NCI-H146 treated with DMSO at 0.1 percent for 48 hours (cell line): Measurements from ENCODE around the gene DBNDD1.
"Not testable (repeated sequence)": the region's sequence is repeated elsewhere in the genome, so short reads cannot be mapped to it uniquely, and the experiment has no call there.

Experiments used
- DNase-seq: peaks from one replicate; lab custom pipeline; 2025; ENCODE audit not compliant: unreplicated experiment; lab: John Stamatoyannopoulos, UW

Gene DBNDD1, protein sequence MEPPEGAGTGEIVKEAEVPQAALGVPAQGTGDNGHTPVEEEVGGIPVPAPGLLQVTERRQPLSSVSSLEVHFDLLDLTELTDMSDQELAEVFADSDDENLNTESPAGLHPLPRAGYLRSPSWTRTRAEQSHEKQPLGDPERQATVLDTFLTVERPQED

DNA sequence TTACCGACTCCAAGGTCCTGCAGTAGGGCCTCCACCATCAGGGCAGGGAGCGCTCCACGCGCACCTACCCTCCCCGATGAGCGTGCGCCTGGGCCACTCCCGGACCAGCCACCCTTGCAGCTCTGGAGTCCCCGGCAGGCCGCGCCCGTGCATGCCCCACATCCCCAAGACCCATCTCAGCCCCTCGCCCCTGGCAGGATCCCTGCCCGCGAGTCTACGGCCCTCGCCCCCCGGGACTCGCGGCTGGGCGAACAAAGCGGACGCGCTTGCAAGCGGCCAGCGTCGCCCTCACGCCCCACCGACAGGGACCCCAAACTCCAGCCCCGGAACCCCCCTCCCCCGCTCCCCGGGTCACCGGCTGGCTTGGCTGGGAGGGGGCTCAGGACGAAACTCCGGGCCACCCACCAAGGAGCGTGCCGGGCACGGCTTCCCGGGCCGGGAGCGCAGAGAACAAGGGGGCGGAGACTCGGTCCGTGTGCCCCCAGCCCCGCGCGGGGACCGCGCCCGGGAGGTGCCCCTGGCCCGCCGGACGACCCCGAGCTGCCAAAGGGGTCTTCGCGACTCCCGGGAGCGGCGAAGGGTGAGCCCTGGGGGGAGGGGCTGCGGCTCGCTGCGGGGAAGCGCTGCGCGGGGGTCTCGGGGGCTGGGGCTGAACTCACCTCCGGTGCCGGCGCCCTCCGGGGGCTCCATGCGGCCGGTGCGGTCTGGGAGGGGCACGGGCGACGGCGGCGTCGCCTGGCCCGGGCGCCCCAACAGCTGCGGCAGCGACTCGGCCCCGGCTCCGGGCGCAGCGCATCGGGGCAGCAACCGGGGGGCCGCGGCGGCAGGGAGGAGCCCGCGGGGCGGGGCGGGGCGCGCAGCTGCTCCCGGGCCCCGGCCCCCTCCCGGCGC, at the start of gene DBNDD1:
Gene DBNDD1 (minus strand): TSS at position 805 of the 891 bp plus-strand sequence. CDS start 115 bp downstream, at position 690.
- no peak for DNase-seq

DNA sequence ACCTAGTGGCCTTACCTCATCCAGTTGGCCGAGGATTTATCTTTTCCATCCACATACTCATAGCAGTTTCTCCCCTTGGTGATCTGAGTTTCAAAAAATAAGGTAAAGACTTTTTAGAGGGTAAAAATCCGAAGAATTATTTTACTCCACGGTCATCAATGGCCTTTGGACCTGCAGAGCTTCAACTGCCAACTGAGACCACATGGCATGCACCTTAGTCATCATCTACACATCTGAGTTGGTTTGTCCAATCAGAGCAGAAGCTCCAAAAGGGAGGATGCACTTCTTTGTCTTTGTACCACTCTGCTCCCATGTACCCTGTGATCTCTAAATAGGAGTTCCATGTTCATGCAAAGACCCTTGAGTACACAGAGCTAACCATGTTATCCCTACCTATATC, 42.2 kb upstream of the DBNDD1 start:
- DNase-seq, result no peak

DNA sequence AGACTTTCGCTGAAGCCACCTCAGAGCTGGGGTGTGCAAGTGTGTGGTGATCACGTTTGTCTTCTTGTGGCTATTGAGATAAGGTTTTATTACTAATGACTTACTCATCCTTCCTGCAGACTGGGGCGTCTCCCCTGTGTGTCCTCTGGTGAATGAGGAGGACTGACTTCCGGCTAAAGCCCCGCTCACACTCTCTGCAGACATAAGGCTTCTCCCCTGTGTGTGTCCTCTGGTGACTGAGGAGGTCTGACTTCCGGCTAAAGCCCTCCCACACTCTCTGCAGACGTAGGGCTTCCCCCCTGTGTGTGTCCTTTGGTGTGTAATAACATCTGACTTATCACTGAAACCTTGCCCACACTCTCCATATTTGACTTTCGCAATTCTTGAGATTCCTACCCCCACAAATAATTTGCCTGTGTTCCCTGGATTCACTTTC, 38.5 kb upstream of the DBNDD1 start:
- no peak for DNase-seq

DNA sequence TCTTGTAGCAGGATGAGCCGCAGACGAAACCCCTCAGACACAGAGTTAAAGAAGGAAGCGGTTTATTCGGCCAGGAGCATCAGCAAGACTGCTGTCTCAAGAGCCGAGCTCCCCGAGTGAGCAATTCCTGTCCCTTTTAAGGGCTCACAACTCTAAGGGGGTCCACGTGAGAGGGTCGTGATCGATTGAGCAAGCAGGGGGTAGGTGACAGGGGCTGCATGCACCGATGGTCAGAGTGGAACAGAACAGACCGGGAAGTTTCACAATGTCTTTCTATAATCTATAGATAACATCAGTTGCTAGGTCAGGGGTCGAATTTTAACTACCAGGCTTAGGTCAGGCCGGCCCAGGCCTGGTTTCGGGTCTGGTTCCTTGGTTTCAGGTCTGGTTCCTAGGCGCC, 37.3 kb upstream of the DBNDD1 start:
- not testable (repeated sequence) for DNase-seq

DNA sequence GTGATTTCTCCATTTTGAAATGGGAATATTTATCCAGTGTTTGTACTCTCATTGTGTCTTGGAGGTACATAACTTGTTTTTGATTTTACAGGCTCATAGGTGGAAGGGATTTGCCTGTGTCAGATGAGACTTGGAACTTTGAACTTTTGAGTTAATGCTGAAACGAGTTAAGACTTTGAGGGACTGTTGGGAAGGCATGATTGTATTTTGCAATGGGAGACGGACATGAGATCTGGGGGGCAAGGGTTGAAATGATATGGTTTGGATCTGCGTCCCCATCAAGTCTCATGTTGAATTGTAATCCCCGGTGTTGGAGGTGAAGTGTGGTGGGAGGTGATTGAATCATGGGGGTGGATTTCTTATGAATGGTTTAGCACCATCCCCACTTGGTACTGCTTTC, 36.1 kb upstream of the DBNDD1 start:
- no peak for DNase-seq

DNA sequence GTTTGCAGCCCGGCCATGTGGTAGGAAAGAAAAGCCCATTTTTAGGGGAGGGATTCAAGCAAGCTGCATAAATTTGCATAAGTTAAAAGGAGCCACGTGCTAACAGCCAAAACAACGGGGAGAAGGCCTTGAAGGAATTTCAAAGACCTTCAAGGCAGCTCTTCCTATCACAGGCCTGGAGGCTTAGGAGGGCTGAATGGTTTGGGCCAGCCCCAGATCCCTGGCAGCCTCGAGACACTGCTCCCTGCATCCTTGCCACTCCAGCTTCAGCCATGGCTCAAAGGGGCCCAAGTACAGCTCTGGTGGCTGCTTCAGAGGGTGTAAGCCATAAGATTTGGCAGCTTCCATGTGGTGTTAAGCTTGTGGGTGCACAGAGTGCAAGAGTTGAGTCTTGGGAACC, 35.3 kb upstream of the DBNDD1 start:
- DNase-seq, result no peak

DNA sequence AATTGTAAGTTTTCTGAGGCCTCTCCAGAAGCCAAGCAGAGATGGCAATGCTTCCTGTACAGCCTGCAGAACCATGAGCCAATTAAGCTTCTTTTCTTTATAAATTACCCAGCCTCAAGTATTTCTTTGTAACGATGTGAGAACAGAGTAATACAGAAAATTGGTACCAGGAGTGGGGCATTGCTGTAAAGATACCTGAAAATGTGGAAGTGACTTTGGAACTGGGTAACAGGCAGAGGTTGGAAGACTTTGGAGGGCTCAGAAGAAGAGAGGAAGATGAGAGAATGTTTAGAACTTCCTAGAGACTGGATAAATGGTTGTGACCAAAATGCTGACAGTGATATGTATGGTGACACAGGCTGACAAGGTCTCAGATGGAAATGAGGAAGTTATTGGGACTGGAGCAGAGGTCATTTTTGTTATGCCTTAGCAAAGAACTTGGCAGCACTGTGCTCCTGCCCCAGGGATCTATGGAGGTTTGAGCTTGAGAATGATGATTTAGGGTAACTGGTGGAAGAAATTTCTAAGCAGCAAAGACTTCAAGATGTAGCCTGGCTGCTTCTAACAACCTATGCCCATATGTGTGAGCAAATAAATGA, 34.7 kb upstream of the DBNDD1 start:
- no peak for DNase-seq

DNA sequence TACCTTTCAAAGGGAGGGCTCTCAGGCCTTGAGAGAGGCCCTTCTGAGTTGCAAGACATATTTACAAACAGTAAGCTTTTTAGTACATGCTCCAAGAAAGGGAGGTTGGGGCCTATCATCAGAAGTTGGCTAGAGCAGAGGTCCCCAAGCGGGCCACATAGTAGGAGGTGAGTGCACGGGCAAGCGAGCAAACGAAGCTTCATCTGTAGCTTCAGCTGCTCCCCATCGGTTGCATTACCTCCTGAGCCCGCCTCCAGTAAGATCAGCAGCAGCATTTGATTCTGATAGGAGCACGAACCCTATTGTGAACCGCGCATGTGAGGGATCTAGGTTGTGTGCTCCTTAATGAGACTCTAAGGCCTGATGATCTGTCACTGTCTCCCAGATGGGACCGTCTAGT, 31.7 kb upstream of the DBNDD1 start:
- DNase-seq, result no peak

DNA sequence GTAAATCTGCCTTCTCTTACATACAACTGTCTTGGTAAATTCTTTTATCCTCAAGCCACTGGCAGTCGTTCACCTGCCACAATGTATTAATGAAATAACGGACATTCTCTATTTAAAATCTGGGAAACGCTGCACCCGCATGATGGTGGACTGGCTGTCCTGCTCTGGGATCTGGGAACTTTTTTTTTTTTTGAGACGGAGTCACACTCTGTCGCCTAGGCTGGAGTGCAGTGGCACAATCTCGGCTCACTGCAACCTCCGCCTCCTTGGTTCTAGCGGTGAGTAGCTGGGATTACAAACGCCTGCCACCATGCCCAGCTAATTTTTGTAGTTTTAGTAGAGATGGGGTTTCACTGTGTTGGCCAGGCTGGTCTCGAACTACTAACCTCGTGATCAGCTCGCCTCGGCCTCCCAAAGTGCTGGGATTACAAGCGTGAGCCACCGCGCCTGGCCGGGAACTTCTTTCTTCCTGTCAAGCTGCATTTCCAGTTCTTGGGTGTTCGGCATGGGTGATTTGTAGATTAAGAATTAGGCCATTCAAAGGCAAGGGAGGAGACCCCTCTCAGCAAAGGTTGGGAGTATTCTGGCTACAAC, 29.6 kb upstream of the DBNDD1 start:
- no peak for DNase-seq

DNA sequence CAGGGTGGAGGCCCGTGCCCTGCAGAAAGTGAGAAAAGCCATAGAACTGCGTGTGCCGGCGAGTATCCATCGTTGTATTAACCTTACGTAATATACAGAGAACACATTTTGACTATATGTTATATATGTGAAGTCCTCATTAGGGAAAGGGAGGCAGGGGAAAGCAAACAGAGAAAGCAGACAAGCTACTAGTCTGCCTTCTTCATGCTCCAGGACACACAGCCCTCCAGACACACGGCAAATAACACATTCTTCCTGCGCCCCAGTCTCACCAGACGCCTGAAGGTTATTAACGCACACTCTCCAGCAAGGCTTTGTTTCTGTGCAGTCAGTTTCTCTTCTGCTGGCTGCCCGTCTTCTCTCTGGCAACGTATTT, 29.1 kb upstream of the DBNDD1 start:
- no peak for DNase-seq

DNA sequence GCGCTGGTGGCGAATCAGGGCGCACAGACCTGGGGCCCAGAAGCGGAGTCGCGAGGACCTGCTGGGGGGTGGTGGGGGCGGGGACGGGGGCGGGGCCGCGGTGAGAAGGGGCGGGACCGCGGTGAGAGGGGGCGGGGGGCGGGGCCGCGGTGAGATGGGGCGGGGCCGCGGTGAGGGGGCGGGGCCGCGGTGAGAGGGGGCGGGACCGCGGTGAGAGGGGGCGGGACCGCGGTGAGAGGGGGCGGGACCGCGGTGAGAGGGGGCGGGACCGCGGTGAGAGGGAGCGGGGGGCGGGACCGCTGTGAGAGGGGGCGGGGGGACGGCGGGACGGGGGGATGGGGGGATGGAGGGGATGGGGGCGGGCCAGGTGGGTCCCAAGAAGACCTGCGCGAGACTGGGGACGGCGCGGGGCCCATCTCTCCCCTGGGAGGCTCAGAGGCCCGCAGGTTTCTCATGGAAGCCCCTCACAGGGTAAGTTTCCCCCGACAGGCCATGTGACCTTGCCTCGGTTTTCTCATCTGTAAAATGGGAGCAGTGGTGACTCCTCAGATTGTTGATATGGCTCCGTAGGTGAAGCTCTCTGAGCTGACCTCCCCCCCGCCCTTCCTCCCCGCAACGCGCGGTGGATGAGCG, 28.6 kb upstream of the DBNDD1 start:
- no peak for DNase-seq

DNA sequence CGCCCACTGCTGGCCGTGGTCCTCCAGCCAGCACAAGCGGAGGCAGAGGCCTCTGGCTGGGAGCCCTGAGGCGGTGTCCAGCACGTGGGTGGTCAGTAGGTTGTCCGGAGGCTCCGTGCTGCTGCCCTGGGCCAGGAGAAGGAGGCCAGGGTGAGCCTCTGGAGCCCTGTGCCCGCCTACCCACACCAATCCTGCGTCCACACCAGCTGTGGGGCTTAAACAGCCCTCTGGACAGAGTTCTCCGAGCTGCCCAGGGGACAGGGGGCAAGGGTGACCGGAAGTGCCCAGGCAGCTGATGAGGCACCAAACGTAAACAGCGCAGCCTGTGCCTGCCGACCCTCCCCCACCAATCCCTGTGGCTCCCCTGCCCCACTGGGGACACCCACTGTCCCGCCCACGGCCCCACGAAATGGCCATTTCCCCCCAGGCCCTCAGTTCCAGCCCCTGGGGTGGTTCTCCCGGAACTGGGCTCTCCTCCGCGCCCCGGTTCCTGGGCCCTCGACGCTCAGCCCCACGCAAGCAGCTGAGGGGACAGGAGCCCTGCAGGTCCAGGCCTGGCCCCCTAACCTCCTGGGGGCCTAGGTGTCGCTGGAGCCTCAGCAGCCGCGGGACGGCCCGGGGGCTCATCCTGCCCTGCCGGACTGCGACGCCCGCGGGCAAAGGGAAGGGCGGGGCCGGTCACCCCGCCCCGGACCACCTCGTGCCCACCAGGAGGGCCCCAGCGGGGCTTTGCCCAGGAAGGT, 27.9 kb upstream of the DBNDD1 start:
- DNase-seq, result no peak

DNA sequence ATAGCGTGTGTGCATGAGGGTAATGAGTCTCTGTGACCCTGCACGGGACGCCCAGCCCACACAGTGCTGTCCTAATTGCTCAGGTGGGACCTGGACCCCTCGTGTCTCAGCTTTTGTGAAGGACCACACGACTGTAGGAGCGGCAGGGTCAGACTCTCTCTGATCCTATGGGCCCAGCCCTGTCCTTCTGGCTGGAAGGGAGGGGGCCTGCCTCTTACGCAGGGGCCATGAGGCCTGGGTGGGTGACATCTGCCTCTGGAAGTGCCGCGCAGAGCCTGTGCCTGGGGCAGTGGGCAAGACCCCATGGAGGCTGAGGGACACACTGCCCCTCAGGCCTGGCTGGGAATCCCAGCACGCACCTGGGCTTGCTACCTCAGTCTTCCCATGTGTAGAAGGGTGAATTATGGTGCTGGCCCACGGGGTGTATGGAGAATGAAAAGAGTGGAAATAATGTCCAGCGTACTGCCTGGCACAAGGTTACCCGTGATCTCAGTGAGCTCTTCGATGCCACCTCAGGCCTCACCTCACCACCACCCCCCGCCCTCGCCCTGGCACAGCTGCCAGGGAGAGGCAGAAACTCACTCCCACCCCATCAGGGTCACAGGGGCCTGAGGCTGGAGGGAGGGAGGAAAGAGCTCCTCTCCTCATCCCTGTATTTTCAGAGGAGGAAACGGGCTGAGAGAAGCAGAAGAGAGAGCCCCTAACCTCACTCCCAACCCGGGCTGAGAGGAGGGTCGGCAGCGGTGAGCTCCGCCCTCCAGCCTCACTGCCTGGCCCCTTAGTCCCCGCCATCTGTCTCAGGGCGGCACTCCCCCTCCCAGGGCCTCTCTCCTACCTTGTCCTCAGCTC, 27.1 kb upstream of the DBNDD1 start:
- peak; percentile 60 for DNase-seq

DNA sequence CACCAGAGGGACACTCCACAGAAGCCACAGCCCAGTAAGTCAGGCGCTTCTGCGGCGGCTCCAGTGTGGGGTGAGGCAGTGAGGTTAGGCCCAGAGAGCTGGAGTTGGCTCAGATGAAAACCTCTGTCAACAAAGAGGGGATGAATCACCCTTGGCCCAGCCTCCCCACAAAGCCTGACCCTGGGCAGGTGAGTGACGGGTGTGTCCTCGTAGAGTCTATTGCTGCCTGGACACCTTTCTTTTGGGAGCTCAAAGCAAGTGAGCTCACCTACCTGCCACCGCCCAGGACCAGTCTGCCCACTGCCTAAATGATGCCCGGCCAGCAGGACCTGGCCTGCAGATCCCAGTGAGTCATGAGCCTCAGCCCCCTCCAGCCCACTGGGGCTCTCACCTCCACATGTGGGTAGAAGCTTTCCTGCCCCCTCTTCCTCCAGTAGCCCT, 24.9 kb upstream of the DBNDD1 start:
- no peak for DNase-seq

DNA sequence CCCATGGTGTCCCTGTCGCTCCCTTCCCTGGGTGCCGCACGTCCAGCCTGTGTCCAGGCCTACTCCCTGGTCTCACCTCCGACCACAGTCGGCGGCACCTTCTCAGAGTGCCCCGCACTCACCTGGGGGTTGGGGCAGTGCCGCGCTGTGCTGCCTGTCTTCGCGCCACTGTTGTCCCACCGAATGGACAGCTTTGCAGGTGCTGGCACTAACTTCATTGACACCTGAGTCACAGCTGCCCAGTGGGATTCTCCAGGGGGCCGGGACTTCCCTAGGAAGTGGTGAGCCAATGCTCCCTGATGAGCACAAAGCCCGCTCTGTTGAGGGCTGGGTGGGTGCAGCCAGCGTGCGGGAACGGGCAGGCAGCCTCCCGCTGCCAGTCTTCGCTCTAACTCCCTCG, 24.3 kb upstream of the DBNDD1 start:
- no peak for DNase-seq

DNA sequence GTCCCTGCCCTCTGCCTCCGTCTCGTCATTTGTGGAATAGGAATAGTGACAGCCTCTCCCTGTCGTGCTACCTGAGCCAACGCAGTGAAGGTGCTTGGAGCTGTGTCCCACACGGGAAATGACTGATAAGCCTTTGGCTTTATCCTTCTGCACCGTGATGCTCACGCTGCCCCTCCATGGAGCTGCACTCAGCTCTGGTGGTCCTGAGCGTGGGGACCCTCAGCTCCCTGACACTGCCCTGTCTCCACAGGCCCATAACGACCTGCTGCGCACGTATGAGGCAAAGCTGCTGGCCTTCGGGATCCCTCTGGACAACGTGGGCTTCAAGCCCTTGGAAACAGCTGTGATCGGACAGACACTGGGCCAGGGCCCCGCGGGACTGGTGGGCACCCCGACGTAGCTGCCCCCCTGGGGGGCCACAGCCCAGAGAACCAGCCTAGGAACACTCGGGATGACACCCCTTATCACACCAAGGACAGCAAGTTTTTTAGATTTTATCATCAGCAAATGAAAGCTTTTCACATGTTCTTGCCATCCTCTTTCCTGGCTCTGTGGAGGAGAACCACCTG, 23.8 kb upstream of the DBNDD1 start:
- no peak for DNase-seq

DNA sequence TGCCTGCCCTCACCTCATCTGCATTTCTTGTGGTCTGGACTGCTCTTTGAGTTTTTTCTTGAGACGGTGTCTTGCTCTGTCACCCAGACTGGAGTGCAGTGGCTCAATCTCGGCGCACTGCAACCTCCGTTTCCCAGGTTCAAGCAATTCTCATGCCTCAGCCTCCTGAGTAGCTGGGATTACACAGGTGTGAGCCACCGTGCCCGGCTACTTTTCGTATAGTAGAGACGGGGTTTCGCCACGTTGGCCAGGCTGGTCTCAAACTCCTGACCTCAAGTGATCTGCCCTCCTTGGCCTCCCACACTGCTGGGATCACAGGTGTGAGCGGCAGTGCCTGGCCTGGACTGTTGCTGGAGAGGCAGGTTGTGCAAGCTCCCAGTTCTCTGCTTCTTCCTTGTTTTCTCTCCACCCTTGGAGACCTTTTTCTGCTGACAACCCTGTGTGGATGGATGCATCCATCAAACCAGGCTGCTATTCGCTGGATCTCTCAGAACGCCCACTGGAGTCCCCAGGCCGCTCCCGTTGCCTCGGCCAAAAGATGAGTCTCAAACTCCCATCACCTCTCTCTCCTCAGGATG, 22.7 kb upstream of the DBNDD1 start:
- DNase-seq, result no peak

DNA sequence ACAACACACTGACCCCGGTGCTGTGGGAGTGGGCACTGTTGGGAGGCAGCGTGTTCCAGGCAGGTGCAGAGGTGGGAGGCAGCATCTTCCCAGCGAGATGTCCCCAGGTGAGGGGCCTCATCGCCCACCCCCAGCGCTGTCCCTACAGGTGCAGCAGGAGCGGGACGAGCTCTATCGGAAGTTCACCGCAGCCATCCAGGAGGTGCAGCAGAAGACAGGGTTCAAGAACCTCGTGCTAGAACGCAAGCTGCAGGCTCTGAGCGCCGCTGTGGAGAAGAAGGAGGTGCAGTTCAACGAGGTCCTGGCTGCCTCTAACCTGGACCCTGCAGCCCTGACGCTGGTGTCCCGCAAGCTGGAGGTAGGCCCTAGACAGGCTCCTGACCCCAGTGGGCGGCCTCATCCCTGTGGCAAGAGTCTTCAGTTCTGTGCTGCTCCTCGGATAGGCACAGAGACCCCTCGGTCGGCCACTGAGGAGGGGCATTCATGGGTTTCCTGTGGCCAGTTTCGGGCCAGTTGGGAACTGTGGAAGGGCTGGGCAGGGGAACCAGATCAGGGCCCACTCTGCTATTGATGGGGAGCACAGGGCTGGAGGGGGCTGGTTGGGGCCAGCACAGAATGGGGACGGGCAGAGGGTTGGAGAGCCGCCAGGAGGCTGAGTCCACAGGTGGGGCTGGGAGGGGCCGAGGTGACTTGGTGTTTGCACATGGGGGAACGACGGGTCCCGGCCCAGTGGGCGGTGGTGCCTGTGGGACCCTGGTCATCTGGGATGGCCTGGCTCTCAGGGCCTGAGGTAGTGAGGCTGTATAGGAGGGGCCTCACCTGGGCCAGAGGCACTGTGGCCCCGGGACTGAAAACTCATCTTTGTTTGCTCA, 21.1 kb upstream of the DBNDD1 start:
- DNase-seq, result no peak
